ENCODE results near the gene AK8.

- TF ChIP-seq EGR1 (IDR thresholded peaks at IDR 0.05; ENCODE audit: low read depth) (no peak), POLR2AphosphoS5 (IDR thresholded peaks at IDR 0.05; ENCODE audit: low read depth, low read length) (no peak), POLR2A (IDR thresholded peaks at IDR 0.05; ENCODE audit: borderline replicate concordance, extremely low read depth, insufficient read depth, insufficient read length) (no peak), CTCF (IDR thresholded peaks at IDR 0.05 in 2 of 3, conservative IDR thresholded peaks at IDR 0.05 in 1 of 3; ENCODE audit: borderline replicate concordance in 1 of 3, insufficient read depth in 1 of 3, low read depth in 2 of 3, low read length in 2 of 3) (no peak)
These were observed 20.0 kb upstream of the AK8 start for GRCh38 chr9:132898051-132898450.
